HG02973 (cell line): Measurements from ENCODE around the gene SPIRE1.
"Not testable (repeated sequence)": the region's sequence is repeated elsewhere in the genome, so short reads cannot be mapped to it uniquely, and the experiment has no call there.

Experiments
- ATAC-seq: cut with Tn5 transposase; IDR thresholded peaks from one replicate; pipeline ENCODE4 v1.9.1; 2021; ENCODE audit warnings: moderate library complexity; ENCODE audit not compliant: unreplicated experiment

Gene SPIRE1

GRCh38 chr18:12497839-12498238 lies 160.1 kb downstream of the SPIRE1 start:
- no peak for ATAC-seq

DNA sequence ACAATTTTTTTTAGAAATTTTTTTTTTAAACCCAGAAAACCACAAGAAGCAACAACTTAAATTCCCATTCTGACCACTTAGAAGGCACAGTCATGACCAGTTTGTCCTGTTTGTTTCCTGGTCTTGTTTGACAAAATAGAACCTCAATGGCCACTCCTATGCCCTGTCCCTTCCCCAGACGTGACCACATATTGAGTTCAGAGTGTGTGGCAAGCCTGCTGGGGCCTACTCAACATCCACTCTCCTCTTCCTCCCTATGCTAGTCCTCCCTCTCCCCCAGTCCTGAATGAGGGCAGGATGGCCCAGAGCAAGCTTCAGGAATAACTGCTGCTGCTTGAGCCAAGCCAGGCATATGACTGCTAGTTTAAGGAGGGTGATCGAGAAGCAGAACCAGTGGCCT lies 160.6 kb downstream of the SPIRE1 start:
- ATAC-seq, result no peak

DNA sequence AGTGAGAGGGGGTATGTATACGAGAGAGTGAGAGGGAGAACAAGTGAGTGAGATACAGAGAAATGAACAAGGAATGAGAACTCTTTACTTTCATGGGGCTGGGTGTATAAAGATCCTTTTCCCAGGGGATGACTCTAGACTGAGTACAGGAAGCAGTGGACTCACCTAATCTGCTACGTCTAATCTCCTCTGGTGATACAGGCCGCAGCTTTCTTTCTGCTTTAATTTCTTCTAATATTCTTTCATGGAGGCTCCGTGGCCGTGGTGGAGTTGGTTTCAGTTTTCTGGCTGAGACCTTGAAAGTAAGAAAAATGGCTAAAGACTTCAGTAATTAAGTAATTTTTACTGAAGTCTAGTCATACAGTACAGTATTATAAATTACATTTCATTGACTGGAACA lies 165.0 kb downstream of the SPIRE1 start:
- no peak for ATAC-seq

DNA sequence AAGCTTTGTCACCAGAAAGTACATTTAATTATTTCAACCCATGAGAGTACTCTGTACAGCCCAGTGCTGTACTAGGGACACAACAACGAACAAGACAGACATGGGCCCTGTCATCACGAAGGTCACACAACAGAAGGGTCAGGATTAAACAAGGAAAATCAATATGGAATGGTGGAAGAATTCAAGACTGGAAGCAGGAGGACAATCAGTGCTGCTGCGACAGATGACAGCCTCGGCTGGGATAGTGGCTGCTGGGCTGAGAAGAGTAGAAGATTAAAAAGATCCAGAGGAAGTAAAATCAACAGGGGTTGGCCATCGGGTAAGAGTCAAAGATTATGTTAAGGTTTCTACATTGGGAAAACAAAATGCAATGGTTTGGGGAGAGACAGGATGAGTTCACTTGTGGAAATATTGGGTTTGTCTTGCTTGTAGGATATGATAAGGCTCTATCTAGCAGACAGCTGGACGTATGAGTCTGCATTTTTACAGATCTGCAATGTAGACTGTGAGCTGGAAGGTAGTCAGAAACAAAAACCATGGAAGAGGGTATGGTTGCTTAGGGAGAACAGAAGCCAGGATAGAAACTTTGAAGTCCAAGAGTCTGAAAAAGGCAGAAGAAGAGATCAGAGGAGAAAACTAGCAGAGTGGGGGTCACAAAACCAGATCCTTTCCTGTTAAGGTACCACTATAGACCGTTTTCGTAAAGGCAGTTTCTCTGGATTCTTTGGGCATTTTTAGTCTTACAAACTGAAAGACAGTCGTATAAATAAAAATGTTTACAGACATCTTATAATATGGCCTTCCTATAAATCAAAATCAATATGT lies 166.1 kb downstream of the SPIRE1 start:
- ATAC-seq, result no peak

DNA sequence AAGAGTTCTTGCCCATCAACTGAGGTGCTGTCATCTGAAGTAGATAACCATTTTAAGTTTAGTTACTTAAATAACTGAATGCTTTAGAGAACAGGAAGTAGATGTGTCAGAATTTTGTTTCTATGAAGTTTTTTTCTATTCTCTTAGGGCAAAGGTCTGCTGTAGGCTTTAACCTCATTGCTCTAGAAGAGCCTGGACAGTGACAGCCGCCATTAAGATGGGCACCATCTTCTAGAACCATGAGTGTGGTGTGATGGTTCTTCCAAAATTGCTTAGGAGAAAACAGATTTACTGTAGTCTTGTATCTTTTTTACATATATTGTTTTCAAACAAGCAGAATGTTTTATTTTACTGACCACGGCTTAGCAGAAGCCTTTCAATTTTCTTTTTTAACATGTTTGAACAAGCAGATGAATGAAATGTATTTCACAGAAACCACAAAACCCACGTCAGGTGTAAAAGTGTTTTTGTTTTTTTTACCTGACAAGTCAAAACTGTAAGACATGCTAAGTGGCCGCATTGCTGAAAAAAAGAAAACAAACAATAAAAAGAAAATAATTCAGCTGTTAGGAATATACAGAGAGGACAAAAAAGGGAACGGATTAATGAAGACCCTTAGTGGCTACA lies 172.3 kb downstream of the SPIRE1 start:
- no peak for ATAC-seq

DNA sequence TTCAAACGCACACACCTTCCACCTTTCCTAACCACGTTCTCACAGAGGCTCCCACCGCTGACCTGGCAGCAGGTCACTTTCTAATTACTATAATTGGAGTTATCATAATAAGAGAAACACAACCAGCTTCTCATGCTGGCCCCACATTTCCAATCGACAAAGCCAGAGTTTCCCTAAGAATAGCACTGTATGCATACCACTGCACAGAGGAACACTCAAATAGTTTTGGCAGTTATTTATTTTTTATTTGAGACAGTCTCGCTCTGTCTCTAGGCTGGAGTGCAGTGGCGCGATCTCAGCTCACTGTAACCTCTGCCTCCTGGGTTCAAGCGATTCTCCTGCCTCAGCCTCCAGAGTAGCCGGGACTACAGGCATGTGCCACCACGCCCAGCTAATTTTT lies 176.0 kb downstream of the SPIRE1 start:
- not testable (repeated sequence) for ATAC-seq

DNA sequence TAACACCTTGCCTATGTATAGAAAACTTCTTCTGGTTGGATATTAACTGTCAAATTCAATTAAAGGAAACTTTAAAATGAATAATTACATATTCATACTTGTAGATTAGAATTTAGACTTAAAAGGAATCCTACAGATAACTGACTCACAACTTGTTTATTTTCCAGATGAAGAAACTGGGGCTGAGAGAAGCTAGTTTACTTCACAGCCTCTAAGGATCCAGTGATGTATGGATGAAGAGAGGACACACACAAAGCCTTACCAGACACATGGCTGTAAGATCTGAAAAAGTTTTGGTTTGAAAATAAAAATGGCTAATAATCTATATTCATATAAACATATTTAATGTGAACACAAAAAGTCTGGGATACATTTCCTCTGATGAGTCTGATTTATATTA lies 177.9 kb downstream of the SPIRE1 start:
- no peak for ATAC-seq

- ATAC-seq, result no peak
These were observed 178.4 kb downstream of the SPIRE1 start for GRCh38 chr18:12479536-12479935.

DNA sequence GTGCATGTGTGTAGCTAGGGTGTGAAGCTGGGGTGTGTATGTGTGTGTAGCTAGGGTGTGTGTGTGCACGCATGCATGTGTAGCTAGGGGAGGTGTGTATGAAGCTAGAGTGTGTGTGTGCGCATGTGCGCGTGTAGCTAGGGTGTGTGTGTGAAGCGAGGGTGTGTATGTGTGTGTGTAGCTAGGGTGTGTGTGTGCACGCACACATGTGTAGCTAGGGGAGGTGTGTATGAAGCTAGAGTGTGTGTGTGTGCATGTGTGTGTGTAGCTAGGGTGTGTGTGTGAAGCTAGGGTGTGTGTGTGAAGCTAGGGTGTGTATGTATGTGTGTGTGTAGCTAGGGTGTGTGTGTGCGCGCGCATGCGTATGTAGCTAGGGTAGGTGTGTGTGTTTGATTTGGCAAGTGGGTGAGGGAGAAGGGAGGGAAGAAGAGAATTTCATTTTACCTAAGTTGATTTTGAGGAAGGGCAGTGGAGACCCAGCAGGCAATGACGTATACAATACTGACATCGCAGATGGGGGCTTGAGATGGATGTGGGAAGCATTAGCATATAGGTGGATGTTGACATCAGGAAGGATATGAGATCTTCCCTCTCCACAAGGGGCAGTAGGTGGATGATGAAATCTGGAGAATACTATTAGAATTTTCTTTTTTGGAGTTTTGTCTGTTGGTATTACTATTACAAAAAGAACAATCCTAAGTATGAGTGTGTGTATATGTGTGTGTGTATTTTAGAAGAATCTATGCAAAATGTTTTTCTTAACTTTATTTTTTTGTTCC lies 179.4 kb downstream of the SPIRE1 start:
- no peak for ATAC-seq

DNA sequence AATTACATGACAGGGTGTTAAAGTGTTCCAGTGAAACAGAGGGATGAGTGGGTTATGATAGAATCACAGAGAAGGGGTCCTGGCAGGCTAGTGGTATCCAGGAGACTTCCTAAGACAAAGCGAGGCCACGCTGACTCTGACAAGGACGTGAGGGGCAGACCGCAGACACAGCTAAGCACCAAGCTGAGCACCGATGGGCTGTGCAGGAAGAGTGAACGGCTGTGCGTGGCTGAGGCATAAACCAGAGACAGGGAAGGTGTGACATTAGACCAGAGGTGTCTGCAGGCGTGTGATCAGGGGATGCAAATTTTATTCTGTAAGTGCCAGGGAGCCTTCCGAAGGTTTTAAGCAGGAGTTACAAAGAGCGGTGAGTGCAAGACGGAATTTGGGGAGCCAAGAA lies 180.3 kb downstream of the SPIRE1 start:
- ATAC-seq, result no peak

DNA sequence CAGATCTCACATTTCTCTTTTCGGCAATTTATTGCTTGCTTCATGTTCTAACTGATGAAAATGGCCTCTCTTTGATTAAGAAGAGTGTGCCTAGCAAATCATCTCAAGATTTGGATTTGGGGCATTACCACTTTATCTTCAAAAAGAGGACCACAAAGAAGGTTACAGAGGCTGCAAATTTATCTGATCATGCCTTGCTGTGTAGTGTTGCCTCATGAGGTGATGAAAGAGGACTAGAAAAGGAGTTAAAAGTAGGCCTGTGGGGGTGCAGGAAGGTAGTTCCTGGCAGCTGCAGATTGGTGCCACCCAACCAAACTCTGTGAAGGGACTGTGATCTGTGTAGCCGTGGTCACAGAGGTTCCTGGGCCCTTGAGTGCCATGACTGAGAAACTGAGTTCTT lies 181.0 kb downstream of the SPIRE1 start:
- ATAC-seq, result no peak

DNA sequence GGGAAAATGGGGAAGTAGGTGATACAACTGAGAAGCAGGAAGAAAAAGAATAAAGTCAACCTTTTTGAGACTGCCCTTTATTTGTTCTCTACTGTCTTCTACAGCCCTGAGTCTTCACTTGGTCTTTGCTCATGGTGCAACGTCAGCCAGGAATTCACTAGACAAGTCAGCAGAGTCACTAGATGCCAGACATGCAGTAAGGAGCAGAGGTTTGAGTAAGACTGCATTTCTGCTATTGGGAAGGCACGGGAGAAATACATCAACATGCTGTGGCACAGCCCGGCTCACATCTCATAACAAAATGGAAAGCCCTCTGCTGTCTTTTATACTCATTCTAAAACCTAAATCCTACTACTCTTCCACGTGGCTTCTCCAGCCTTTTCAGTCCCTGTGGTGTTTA lies 183.0 kb downstream of the SPIRE1 start:
- no peak for ATAC-seq

GRCh38 chr18:12474146-12474545 lies 183.8 kb downstream of the SPIRE1 start:
- no peak for ATAC-seq

DNA sequence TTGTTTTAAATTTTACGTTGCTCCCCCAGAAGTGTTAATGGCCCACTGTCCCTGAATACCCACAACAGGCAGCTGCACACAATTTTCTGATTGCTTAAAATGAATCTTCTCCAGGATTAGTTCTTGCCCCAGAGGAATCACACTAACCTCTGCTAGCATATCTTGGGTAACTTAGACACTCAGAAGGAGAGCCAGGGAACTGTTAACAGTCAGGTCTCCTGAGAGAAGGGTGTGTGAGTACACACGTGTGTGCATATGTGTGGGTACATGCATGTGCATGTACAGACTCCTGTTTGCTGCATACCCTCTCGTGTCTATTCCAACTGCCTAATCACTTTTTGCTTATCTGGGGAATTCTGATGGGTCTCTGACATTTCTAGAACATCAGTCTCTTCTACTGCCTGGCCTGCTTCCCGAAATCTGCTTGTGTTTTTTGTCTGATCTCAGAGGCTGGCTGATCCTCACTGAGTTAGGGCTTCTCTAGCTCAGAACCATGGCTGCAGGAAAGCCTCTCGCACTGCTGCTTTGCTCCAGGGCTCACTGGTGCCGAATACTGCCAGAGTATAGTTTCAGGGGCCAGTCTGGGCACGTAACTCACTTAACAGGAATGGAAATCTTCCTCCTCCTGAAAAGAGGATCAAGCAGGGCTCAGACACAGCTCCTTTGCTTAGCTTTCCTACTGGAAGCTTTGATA lies 187.4 kb downstream of the SPIRE1 start:
- ATAC-seq, result no peak

DNA sequence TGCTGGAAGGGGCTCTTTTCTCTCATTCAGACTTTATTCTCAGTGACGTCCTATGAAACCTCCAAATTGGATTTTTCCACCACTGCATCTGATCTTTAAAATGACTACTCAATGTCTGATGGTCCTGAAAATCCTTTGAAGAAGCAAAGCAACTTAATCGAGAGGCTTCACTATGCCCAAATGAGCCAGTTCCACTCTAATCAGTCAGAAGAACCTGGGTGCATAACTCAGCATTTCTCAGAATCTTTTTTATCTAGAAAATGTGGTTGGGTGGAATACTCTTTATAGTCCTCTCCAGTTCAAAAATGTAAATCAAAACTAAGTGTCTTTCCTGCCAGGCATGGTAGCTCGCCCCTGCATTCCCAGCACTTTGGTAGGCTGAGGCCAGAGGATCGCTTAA lies 189.5 kb downstream of the SPIRE1 start:
- ATAC-seq, result no peak

DNA sequence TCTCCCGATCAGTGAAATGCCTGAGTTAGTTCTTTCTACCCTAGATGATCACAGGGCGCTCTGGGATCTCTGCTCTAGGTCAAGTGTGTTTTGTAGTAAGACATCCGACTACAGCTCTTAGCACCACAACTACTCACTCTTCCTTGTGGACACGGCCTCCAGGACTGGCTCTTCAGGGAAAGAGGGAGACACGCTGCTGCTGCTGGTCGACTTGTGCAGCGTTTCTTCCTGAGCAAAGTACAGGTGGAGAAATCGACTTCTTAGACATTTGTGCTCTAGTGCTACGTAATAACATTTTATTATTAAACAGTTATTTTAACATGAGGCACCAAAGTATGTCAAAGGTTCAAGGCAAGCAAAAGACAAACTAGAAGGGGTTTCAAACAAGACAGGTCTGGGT lies 193.2 kb downstream of the SPIRE1 start:
- no peak for ATAC-seq

DNA sequence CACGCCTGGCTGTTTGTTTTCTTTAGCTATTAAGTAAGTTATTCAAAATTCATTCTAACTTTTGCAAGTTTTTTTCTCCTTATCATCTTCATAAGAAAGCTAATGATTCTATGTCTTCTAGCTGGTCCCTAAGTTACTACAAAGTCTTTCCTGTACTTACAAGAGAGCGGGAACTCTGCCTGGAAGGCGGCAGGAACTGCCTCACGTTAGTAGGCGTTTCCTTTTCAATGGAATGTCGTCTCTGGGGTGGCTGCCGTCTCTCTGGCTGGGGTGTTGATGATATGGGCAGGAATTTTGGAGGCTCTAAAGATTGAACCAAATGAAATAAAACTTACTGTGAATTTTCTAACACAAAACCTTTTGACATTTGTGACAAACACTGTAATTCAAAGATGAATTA lies 194.7 kb downstream of the SPIRE1 start:
- no peak for ATAC-seq

GRCh38 chr18:12462242-12462641 lies 195.7 kb downstream of the SPIRE1 start:
- ATAC-seq, result no peak

DNA sequence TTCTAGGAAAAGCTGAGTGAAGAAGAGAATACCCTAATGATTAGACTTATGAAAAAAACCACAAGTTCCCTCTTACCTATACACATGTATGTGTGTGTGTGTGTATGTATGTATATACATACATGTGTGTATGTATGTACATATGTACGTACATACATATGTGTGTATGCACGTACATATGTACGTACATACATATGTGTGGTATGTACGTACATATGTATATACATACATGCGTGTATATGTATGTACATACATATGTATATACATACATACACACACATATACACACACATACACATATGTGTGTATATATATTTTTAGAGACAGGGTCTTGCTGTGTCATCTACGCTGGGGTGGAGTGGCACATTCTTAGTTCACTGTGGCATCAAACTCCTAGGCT lies 196.6 kb downstream of the SPIRE1 start:
- ATAC-seq, result no peak

GRCh38 chr18:12460874-12461273 lies 197.0 kb downstream of the SPIRE1 start:
- no peak for ATAC-seq

DNA sequence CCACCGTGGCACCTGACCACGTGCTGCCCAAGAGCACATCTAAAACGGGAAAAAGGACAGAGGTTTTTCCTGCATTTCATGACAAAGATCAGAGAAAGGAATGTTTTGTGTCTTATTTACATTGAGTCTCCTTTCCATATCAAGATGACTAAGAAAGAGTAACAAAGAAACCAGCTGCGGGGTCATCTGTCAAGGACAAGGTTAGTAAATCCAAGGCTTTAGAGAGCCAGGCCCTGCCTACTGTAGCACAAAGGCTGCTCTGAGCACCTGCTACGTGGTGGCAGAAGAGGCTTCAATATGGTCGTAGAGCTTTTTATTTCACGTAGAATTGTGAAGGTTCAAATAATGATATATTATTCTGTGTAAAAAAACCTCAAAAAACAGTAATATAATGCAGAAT lies 199.1 kb downstream of the SPIRE1 start:
- no peak for ATAC-seq
